Hepatocyte (in vitro differentiated cells): Measurements from ENCODE around the gene CHRNA1.

ENCODE experiments used
- CTCF ChIP-seq: fragments of 200-600 bp; sonication (generic); IDR thresholded peaks from 2 replicates; pipeline ENCODE4 v1.5.1; 2016; ENCODE audit warnings: antibody characterized with exemption, mild to moderate bottlenecking; ENCODE audit not compliant: poor library complexity
- EZH2 ChIP-seq: fragments of 200-600 bp; sonication (generic); IDR thresholded peaks from 2 replicates; pipeline ENCODE4 v1.6.1; 2016; ENCODE audit warnings: antibody characterized with exemption, mild to moderate bottlenecking, borderline replicate concordance

GRCh38 chr2:174761837-174762236 is 2.4 kb downstream of the CHRNA1 start:
- TF ChIP-seq CTCF (no peak), EZH2 (no peak)
